MM.1S (cell line): Measurements from ENCODE around the gene PDZRN3.
"Not testable (repeated sequence)": the region's sequence is repeated elsewhere in the genome, so short reads cannot be mapped to it uniquely, and the experiment has no call there.

Source experiments
- DNase-seq: peaks from one replicate; pipeline ENCODE4 v3.0.0-alpha.2; 2015
- H2AFZ ChIP-seq: fragments of 300-600 bp; sonication (generic); 2 replicates; pipeline ENCODE4 v1.6.0; 2016; ENCODE audit warnings: antibody characterized with exemption, low read length
- H3F3A ChIP-seq: fragments of 300-600 bp; sonication (generic); 2 replicates; pipeline ENCODE4 v1.6.1; 2016; ENCODE audit warnings: mild to moderate bottlenecking, antibody characterized with exemption, low read length, moderate library complexity, mixed read lengths; ENCODE audit not compliant: insufficient read depth
- H3K27ac ChIP-seq: fragments of 300-600 bp; sonication (generic); 2 replicates; pipeline ENCODE4 v1.5.1; 2016; ENCODE audit warnings: mild to moderate bottlenecking, low read length
- H3K27me3 ChIP-seq: fragments of 300-600 bp; sonication (generic); replicated peaks from 2 replicates; pipeline ENCODE4 v1.6.0; 2016; ENCODE audit warnings: low read length; ENCODE audit not compliant: insufficient read depth
- H3K36me3 ChIP-seq: fragments of 300-600 bp; sonication (generic); replicated peaks from 2 replicates; pipeline ENCODE4 v1.6.1; 2016; ENCODE audit warnings: mild to moderate bottlenecking, low read length, mixed read lengths; ENCODE audit not compliant: insufficient read depth
- H3K4me1 ChIP-seq: fragments of 300-600 bp; sonication (generic); 2 replicates; pipeline ENCODE4 v1.6.1; 2016; ENCODE audit warnings: low read length, mixed read lengths
- H3K4me2 ChIP-seq: fragments of 300-600 bp; sonication (generic); 2 replicates; pipeline ENCODE4 v1.6.0; 2016; ENCODE audit warnings: low read depth, low read length
- H3K4me3 ChIP-seq: fragments of 300-600 bp; sonication (generic); 2 replicates; pipeline ENCODE4 v1.5.1; 2016; ENCODE audit warnings: low read length, mixed read lengths
- H3K79me2 ChIP-seq: fragments of 300-600 bp; sonication (generic); 2 replicates; pipeline ENCODE4 v1.6.1; 2016; ENCODE audit warnings: mixed run types, low read length, mixed read lengths
- H3K9ac ChIP-seq: fragments of 300-600 bp; sonication (generic); 2 replicates; pipeline ENCODE4 v1.6.1; 2016; ENCODE audit warnings: low read length, mixed read lengths
- H3K9me2 ChIP-seq: fragments of 300-600 bp; sonication (generic); replicated peaks from 2 replicates; pipeline ENCODE4 v1.6.1; 2016; ENCODE audit warnings: mild to moderate bottlenecking, low read length, mixed read lengths; ENCODE audit not compliant: insufficient read depth
- H3K9me3 ChIP-seq: fragments of 300-600 bp; sonication (generic); replicated peaks from 2 replicates; pipeline ENCODE4 v1.6.1; 2016; ENCODE audit warnings: mild to moderate bottlenecking, low read length, mixed read lengths; ENCODE audit not compliant: insufficient read depth
- H4K20me1 ChIP-seq: fragments of 300-600 bp; sonication (generic); 2 replicates; pipeline ENCODE4 v1.6.1; 2016; ENCODE audit warnings: mild to moderate bottlenecking, low read length, moderate library complexity, mixed read lengths; ENCODE audit not compliant: insufficient read depth
- EZH2 ChIP-seq: fragments of 300-600 bp; sonication (generic); optimal IDR thresholded peaks from 2 replicates; pipeline ENCODE3; 2017; ENCODE audit warnings: low read depth, mild to moderate bottlenecking, antibody characterized with exemption, low read length, mixed read lengths
- EZH2phosphoT487 ChIP-seq: fragments of 300-600 bp; sonication (generic); IDR thresholded peaks from 2 replicates; pipeline ENCODE4 v1.6.1; 2018; ENCODE audit warnings: antibody characterized with exemption, low read length
- TF ChIP-seq, protein P1 (sequence below): fragments of 300-600 bp; sonication (generic); IDR thresholded peaks from 2 replicates; pipeline ENCODE4 v1.5.1; 2016; ENCODE audit warnings: antibody characterized with exemption, low read length, mixed read lengths

The PDZRN3 gene

GRCh38 chr3:73568371-73568862, 56.3 kb downstream of the PDZRN3 start:
- Histone ChIP-seq H3K4me2 (peak overlapping the region; percentile 42), H3F3A (peaks cover 20% of the 10 kb centered on the region; the same call in 1 of the 2 replicates)

DNA sequence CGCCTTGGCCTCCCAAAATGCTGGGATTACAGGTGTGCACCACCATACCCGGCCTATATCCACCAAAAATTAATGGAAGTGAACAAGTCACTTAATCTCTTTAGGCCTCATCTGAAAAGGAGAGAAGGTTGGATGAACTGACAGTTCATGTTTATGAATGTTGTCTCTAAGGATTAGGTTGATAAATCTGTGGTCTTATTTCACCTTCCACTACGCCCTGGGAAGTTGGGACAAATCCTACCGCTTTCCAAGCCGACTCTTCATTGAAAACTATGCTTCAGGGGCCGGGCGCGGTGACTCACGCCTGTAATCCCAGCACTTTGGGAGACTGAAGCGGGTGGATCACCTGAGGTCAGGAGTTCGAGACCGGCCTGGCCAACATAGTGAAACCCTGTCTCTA, 59.4 kb downstream of the PDZRN3 start:
- not testable (repeated sequence) for H3K9ac ChIP-seq, H3K9me2 ChIP-seq, H3K79me2 ChIP-seq, DNase-seq, H3K27ac ChIP-seq, H3K9me3 ChIP-seq, H3K4me3 ChIP-seq, H2AFZ ChIP-seq, H4K20me1 ChIP-seq, H3K4me2 ChIP-seq, H3K36me3 ChIP-seq, H3K27me3 ChIP-seq
- peaks cover 23% of the 10 kb centered on the region; the same call in 1 of the 2 replicates for H3F3A ChIP-seq
- H3K4me1 ChIP-seq = peaks cover 38% of the 10 kb centered on the region

More at GRCh38 chr3:73568371-73568862, 56.3 kb downstream of the PDZRN3 start:
- TF ChIP-seq EZH2phosphoT487 = no peak
- TF ChIP-seq, protein P1, sequence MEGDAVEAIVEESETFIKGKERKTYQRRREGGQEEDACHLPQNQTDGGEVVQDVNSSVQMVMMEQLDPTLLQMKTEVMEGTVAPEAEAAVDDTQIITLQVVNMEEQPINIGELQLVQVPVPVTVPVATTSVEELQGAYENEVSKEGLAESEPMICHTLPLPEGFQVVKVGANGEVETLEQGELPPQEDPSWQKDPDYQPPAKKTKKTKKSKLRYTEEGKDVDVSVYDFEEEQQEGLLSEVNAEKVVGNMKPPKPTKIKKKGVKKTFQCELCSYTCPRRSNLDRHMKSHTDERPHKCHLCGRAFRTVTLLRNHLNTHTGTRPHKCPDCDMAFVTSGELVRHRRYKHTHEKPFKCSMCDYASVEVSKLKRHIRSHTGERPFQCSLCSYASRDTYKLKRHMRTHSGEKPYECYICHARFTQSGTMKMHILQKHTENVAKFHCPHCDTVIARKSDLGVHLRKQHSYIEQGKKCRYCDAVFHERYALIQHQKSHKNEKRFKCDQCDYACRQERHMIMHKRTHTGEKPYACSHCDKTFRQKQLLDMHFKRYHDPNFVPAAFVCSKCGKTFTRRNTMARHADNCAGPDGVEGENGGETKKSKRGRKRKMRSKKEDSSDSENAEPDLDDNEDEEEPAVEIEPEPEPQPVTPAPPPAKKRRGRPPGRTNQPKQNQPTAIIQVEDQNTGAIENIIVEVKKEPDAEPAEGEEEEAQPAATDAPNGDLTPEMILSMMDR = peak; percentile 25
- TF ChIP-seq EZH2 = no peak
- no peak overlapping the region for H3K4me3 ChIP-seq
- no peaks in the 10 kb centered on the region for H4K20me1 ChIP-seq
- peak; percentile 92 for DNase-seq
- H3K9ac ChIP-seq = 0 out of 2 replicates have a peak overlapping the region, but pooled peaks have one; percentile 5
- no peaks in the 10 kb centered on the region for H3K36me3 ChIP-seq
- no peaks in the 10 kb centered on the region for H3K27me3 ChIP-seq
- H3K9me3 ChIP-seq = no peaks in the 10 kb centered on the region
- H3K79me2 ChIP-seq = no peaks in the 10 kb centered on the region
- no peaks in the 10 kb centered on the region for H3K9me2 ChIP-seq
- H3K27ac ChIP-seq = peak overlapping the region; percentile 51; the same call in 1 of the 2 replicates
- no peak overlapping the region for H2AFZ ChIP-seq
- peaks cover 36% of the 10 kb centered on the region for H3K4me1 ChIP-seq

DNA sequence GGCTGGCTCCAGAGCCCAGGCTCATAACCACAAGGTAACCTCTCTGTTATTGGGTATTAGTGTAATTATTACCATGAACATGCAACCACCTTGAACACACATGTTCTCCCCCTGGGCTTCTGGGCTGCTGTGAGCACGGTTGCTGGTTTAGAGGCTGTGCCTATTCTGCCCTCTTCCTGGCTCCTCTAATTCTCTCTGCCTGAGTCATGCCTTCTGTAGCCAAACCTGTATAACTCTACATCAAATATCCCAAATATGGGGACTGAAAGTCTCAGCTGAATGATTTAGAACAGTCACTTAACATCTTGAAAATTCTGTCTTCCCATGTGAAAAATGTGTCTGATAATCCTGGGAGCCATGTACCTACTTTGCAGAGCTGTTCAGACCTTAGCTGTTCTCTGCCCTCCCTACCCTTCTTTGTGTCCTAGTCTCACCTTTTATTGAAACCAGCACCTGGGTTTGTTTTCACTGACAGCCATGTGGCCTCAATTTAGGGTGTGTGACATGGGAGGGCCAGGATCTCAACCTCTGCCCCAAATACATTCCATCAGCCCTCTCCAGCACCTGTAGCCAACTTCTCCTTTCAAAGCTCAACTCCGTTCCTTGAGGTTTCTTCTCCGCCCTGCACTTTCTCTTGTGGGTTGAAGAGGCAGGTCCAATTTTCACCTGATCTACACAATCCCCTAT, 60.7 kb downstream of the PDZRN3 start:
- peak; percentile 79 for DNase-seq
- peak overlapping the region; percentile 14; the same call in 1 of the 2 replicates for H3K4me2 ChIP-seq

More for the DNA sequence above, 60.7 kb downstream of the PDZRN3 start:
- Histone ChIP-seq H3K27ac (peak overlapping the region; percentile 9; the same call in 1 of the 2 replicates), H3K9ac (no peak overlapping the region), H2AFZ (no peak overlapping the region), H3K9me3 (no peaks in the 10 kb centered on the region), H3K79me2 (no peaks in the 10 kb centered on the region), H3K36me3 (no peaks in the 10 kb centered on the region), H3K27me3 (no peaks in the 10 kb centered on the region), H3K4me1 (peaks cover 36% of the 10 kb centered on the region), H3K4me3 (no peak overlapping the region), H3K9me2 (no peaks in the 10 kb centered on the region), H3F3A (peaks cover 23% of the 10 kb centered on the region; the same call in 1 of the 2 replicates), H4K20me1 (no peaks in the 10 kb centered on the region)
- TF ChIP-seq, protein P1 = no peak
- TF ChIP-seq EZH2 = no peak
- TF ChIP-seq EZH2phosphoT487 = no peak
